ACC112 (cell line): ENCODE results near the gene LDLRAD3.

ENCODE experiments used
- H2AFZ ChIP-seq: fragments of 200-600 bp; sonication (generic); one replicate; pipeline ENCODE4 v1.6.0; 2017; ENCODE audit warnings: antibody characterized with exemption, low read length; ENCODE audit not compliant: unreplicated experiment
- H3K27ac ChIP-seq: fragments of 200-600 bp; sonication (generic); 2 replicates; pipeline ENCODE4 v1.5.1; 2014; ENCODE audit warnings: low read depth, mild to moderate bottlenecking, antibody characterized with exemption, low read length, moderate library complexity
- H3K27me3 ChIP-seq: fragments of 200-600 bp; sonication (generic); 2 replicates; pipeline ENCODE4 v1.6.1; 2014; ENCODE audit warnings: mild to moderate bottlenecking, antibody characterized with exemption, low read length, moderate library complexity, mixed read lengths; ENCODE audit not compliant: insufficient read depth
- H3K36me3 ChIP-seq: fragments of 200-600 bp; sonication (generic); 2 replicates; pipeline ENCODE4 v1.6.1; 2016; ENCODE audit warnings: mild to moderate bottlenecking, antibody characterized with exemption, low read length, moderate library complexity, mixed read lengths; ENCODE audit not compliant: insufficient read depth
- H3K4me1 ChIP-seq: fragments of 200-600 bp; sonication (generic); one replicate; pipeline ENCODE4 v1.6.1; 2016; ENCODE audit warnings: low read length, mixed read lengths; ENCODE audit not compliant: insufficient read depth, unreplicated experiment, control insufficient read depth
- H3K4me3 ChIP-seq: fragments of 200-600 bp; sonication (generic); 2 replicates; pipeline ENCODE4 v1.5.1; 2014; ENCODE audit warnings: mild to moderate bottlenecking, low read depth, low read length
- H3K79me2 ChIP-seq: fragments of 200-600 bp; sonication (generic); one replicate; pipeline ENCODE4 v1.6.0; 2016; ENCODE audit warnings: low read length; ENCODE audit not compliant: control insufficient read depth, unreplicated experiment, insufficient read depth

Gene LDLRAD3

DNA sequence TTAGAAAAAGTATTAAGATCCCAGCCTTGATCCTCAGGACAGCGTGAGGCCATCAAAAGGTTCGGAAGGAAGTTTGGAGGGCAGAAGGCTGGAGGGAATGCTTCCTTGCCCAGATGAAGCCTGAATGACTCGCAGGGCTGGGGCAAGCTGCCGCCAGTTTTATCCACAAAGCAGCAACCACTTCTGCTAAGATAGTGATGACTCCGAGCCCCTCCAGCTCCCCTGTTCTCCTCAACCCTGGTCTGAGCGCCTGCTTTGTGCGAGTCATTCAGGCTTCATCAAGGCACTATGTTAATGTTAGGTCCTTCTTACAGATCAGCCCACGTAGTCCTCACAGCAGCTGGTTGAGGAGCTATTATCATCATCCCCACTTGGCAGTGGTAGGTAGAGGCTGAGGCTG, 186.5 kb downstream of the LDLRAD3 start:
- Histone ChIP-seq H3K79me2 (peaks cover 4% of the 10 kb centered on the region), H3K4me3 (no peak overlapping the region), H3K36me3 (no peaks in the 10 kb centered on the region), H3K4me1 (peaks cover 24% of the 10 kb centered on the region), H3K27ac (no peak overlapping the region), H3K27me3 (no peaks in the 10 kb centered on the region), H2AFZ (no peak overlapping the region)

DNA sequence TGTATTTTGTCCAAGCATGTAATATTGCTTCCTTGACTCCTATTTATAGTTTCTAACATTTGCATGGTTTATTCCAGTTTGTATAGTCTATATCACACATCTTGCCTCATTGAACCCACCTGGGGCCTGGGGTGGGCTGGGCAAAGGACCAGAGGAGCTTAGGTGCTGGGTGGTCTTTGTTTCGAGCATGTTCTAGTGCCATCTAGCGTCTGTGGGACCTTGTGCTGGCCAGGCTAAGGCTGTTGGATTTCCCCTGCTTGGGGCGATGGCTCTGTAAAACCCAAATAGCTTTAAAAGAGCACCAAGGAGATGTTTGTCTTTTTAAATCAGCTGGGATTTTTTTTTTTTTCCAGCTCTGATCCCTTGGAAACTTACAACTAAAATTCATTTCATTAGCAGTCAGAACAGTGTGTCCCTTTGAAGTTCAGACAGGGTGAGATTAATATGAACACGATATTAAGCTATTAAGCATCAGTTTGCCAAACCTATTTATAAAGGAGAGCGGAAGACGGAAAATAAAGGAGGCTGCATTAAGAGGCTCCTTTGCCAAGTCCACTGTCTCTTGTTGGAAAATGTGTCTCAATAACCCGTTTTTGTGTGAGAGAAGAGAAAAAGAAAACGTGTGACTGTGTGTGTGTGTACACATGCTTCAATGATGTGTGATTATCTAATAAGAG, 188.0 kb downstream of the LDLRAD3 start:
- Histone ChIP-seq H3K27ac (no peak overlapping the region), H3K27me3 (no peaks in the 10 kb centered on the region), H2AFZ (no peak overlapping the region), H3K79me2 (peaks cover 4% of the 10 kb centered on the region), H3K36me3 (no peaks in the 10 kb centered on the region), H3K4me3 (no peak overlapping the region), H3K4me1 (peaks cover 24% of the 10 kb centered on the region)

DNA sequence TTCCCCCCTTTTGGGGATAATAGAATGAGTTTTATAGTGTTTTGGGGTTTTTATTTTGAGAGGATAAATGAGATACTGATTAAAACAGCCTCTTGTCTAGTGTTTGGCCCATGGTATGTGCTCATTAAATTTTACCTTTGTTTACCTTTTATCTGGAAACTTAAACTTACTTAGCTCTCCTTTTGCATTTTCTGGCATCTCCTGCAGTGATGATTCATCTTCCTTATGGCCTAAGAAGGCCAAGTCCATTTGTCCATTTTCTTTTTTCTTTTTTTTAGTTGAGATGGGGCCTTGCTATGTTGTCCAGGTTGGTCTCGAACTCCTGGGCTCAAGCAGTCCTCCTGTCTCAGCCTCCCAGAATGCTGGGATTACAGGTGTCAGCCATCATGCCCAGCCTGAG, 189.1 kb downstream of the LDLRAD3 start:
- H3K79me2 ChIP-seq, result peaks cover 4% of the 10 kb centered on the region
- H2AFZ ChIP-seq, result no peak overlapping the region
- no peak overlapping the region for H3K27ac ChIP-seq
- H3K4me3 ChIP-seq, result no peak overlapping the region
- no peaks in the 10 kb centered on the region for H3K27me3 ChIP-seq
- H3K4me1 ChIP-seq, result peaks cover 24% of the 10 kb centered on the region
- H3K36me3 ChIP-seq, result no peaks in the 10 kb centered on the region

- Histone ChIP-seq H3K27me3 (no peaks in the 10 kb centered on the region), H3K27ac (no peak overlapping the region), H3K4me3 (no peak overlapping the region), H3K4me1 (peaks cover 24% of the 10 kb centered on the region), H3K36me3 (no peaks in the 10 kb centered on the region), H3K79me2 (peaks cover 4% of the 10 kb centered on the region), H2AFZ (no peak overlapping the region)
Measured at GRCh38 chr11:36135076-36135475, 191.2 kb downstream of the LDLRAD3 start.

DNA sequence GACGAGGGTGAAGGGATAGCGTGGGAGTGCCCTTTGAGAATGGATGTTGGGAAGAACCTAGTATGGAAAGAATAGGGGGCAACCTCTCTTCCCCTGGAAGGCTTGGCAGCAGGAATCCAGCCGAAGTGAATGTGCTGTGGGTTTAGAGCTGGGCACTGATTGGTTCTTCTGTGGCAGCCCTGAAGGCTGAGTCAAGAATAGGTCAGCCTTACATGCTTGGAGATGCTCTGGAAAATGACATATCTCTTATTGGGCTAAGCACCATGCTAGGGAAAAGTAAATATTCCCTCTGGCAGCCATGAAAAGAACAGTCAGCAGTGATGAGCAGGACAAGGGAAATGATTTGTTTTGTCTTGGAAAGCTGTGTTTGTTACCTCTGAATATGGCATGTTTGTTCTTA, 195.9 kb downstream of the LDLRAD3 start:
- H3K79me2 ChIP-seq, result no peaks in the 10 kb centered on the region
- H3K27ac ChIP-seq, result no peak overlapping the region
- H3K36me3 ChIP-seq, result no peaks in the 10 kb centered on the region
- H2AFZ ChIP-seq, result no peak overlapping the region
- H3K4me1 ChIP-seq, result peaks cover 6% of the 10 kb centered on the region
- no peaks in the 10 kb centered on the region for H3K27me3 ChIP-seq
- no peak overlapping the region for H3K4me3 ChIP-seq

GRCh38 chr11:36141196-36141953, 197.5 kb downstream of the LDLRAD3 start:
- no peak overlapping the region for H2AFZ ChIP-seq
- no peaks in the 10 kb centered on the region for H3K36me3 ChIP-seq
- H3K27me3 ChIP-seq, result no peaks in the 10 kb centered on the region
- no peak overlapping the region for H3K4me3 ChIP-seq
- H3K27ac ChIP-seq, result no peak overlapping the region
- no peaks in the 10 kb centered on the region for H3K4me1 ChIP-seq
- H3K79me2 ChIP-seq, result no peaks in the 10 kb centered on the region

DNA sequence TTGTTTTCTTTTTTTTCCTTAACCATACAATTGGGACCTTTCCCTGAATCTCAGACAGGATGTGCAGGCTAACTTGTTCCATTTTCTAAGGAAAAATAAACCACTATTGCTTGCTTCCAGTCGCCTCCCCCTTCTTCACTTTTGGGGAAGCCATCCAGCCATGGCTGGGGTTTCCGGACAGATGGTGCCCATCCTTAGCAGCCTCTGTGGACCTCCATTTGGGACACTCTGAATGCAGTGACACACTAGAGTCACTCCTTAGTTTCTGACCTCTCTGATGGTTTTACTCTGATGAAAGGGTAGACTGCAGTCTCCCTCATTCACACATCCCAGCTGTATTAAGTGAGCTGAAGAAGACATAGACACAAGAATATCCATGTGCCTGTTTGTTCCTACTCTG, 198.1 kb downstream of the LDLRAD3 start:
- H2AFZ ChIP-seq, result no peak overlapping the region
- no peaks in the 10 kb centered on the region for H3K27me3 ChIP-seq
- no peak overlapping the region for H3K4me3 ChIP-seq
- H3K27ac ChIP-seq, result no peak overlapping the region
- H3K79me2 ChIP-seq, result no peaks in the 10 kb centered on the region
- H3K4me1 ChIP-seq, result no peaks in the 10 kb centered on the region
- H3K36me3 ChIP-seq, result no peaks in the 10 kb centered on the region

- H3K4me3 ChIP-seq, result no peak overlapping the region
- H3K27ac ChIP-seq, result no peak overlapping the region
- H3K36me3 ChIP-seq, result no peaks in the 10 kb centered on the region
- H3K27me3 ChIP-seq, result no peaks in the 10 kb centered on the region
- no peak overlapping the region for H2AFZ ChIP-seq
- no peaks in the 10 kb centered on the region for H3K79me2 ChIP-seq
- peaks cover 3% of the 10 kb centered on the region for H3K4me1 ChIP-seq
Measured at GRCh38 chr11:36142439-36142838, 198.6 kb downstream of the LDLRAD3 start.

GRCh38 chr11:36142879-36143278, 199.0 kb downstream of the LDLRAD3 start:
- Histone ChIP-seq H3K4me3 (no peak overlapping the region), H3K79me2 (no peaks in the 10 kb centered on the region), H3K27me3 (no peaks in the 10 kb centered on the region), H3K27ac (no peak overlapping the region), H2AFZ (no peak overlapping the region), H3K36me3 (no peaks in the 10 kb centered on the region), H3K4me1 (peaks cover 5% of the 10 kb centered on the region)

DNA sequence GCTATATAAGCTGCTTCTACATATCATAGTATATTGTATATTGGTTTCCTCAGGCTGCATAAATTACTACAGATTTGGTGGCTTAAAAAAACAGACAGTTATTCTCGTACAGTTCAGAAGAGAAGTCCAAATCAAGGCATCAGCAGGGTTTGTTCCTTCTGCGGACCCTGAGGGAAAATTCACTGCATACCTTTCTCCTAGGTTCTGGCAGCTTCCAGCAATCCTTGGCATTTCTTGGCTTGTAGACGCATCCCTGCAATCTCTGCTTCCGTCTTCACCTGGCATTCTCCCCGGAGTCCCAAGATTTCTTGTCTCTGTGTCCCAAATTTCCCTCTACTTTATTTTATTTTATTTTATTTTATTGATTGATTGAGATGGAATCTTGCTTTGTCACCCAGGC, 202.6 kb downstream of the LDLRAD3 start:
- H3K27ac ChIP-seq, result no peak overlapping the region
- H2AFZ ChIP-seq, result no peak overlapping the region
- no peaks in the 10 kb centered on the region for H3K27me3 ChIP-seq
- peaks cover 34% of the 10 kb centered on the region for H3K4me1 ChIP-seq
- H3K4me3 ChIP-seq, result no peak overlapping the region
- H3K36me3 ChIP-seq, result no peaks in the 10 kb centered on the region
- no peaks in the 10 kb centered on the region for H3K79me2 ChIP-seq

DNA sequence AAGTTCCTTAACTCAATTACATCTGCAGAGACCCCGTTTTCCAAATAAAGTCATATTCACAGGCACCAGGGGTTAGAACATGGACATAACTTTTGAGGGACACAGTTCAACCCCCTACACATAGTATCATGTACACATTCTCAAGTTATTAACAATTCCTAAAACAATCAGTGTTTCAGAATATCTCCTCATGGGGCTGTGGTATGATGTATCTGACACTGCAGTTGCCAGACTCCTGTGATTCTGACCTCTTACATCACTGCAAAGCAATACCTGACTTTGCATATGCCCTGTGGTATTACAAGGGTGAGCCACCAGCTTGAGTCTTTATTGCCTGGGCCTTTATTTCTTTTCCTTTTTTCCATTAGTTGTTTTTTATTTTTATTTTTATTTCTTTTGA, 203.6 kb downstream of the LDLRAD3 start:
- Histone ChIP-seq H3K4me3 (no peak overlapping the region), H2AFZ (no peak overlapping the region), H3K4me1 (peaks cover 44% of the 10 kb centered on the region), H3K27me3 (no peaks in the 10 kb centered on the region), H3K27ac (0 out of 2 replicates have a peak overlapping the region, but pooled peaks have one; percentile 18), H3K36me3 (no peaks in the 10 kb centered on the region), H3K79me2 (no peaks in the 10 kb centered on the region)
